Fibroblast of lung (primary cell): ENCODE measurements around the gene LIG4.

Experiments
- EZH2 ChIP-seq: IDR thresholded peaks from 2 replicates; pipeline ENCODE4 v1.5.1; 2012; ENCODE audit warnings: low read length, control low read depth, mild to moderate bottlenecking; ENCODE audit errors: missing control alignments
- TF ChIP-seq, protein P1 (sequence below), 2 donors: IDR thresholded peaks in 1 of 2; conservative IDR thresholded peaks in 1 of 2; 1 replicate in 1 of 2; 2 replicates in 1 of 2; pipeline ENCODE4 v1.5.1; 2011 to 2012; ENCODE audit warnings: low read length in 2 of 2, control low read depth in 1 of 2, inconsistent platforms in 1 of 2, low read depth in 1 of 2, mild to moderate bottlenecking in 1 of 2

DNA sequence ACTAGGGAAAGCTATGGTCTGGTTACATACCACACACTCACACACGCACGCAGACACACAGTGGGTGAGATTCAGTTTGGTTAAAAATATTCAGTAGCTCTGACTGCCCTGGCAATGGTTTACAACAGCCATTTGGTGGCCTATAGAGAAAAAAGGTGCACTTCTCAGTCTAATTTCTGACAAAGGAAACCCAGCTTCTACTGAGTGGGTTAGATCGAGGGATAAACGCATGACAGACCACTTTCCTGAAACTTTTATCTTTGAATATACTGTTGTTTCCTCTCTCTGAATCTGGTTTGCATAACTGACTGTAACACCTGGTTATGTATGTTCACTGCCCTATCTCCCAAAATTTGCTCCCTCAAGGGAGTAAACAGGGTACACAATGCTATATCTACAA lies 2.5 kb downstream of the LIG4 start:
- TF ChIP-seq, protein P1, sequence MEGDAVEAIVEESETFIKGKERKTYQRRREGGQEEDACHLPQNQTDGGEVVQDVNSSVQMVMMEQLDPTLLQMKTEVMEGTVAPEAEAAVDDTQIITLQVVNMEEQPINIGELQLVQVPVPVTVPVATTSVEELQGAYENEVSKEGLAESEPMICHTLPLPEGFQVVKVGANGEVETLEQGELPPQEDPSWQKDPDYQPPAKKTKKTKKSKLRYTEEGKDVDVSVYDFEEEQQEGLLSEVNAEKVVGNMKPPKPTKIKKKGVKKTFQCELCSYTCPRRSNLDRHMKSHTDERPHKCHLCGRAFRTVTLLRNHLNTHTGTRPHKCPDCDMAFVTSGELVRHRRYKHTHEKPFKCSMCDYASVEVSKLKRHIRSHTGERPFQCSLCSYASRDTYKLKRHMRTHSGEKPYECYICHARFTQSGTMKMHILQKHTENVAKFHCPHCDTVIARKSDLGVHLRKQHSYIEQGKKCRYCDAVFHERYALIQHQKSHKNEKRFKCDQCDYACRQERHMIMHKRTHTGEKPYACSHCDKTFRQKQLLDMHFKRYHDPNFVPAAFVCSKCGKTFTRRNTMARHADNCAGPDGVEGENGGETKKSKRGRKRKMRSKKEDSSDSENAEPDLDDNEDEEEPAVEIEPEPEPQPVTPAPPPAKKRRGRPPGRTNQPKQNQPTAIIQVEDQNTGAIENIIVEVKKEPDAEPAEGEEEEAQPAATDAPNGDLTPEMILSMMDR (conservative IDR thresholded peaks at IDR 0.05 in 1 of 2, IDR thresholded peaks at IDR 0.05 in 1 of 2; ENCODE audit: low read depth in 1 of 2, low read length in 2 of 2): no peak
- no peak for TF ChIP-seq EZH2
